Endodermal cell (in vitro differentiated cells): ENCODE data around the gene TSNAX. TPM values are rescaled to one million over a fixed set of nuclear protein-coding genes. Genes with fewer than 3 reads are reported as not detected.

Experiments used
- DNase-seq: peaks from one replicate; pipeline ENCODE4 v3.0.0-alpha.2; 2017
- H3K27ac ChIP-seq: 2 replicates; pipeline ENCODE4 v1.5.1; 2013; ENCODE audit warnings: mild to moderate bottlenecking, low read depth, low read length, moderate library complexity
- H3K27me3 ChIP-seq: 2 replicates; pipeline ENCODE4 v1.6.1; 2013; ENCODE audit warnings: mild to moderate bottlenecking, low read length, moderate library complexity; ENCODE audit not compliant: insufficient read depth, control insufficient read depth, poor library complexity, severe bottlenecking
- H3K36me3 ChIP-seq: 2 replicates; pipeline ENCODE4 v1.7.0; 2013; ENCODE audit warnings: mild to moderate bottlenecking, low read length, moderate library complexity; ENCODE audit not compliant: control insufficient read depth, insufficient read depth
- H3K4me1 ChIP-seq: one replicate; pipeline ENCODE4 v1.7.0; 2013; ENCODE audit warnings: low read length; ENCODE audit not compliant: control insufficient read depth, insufficient read depth
- H3K4me3 ChIP-seq: 2 replicates; pipeline ENCODE4 v1.5.1; 2013; ENCODE audit warnings: mild to moderate bottlenecking, low read length, moderate library complexity
- H3K9ac ChIP-seq: 2 replicates; pipeline ENCODE4 v1.6.1; 2013; ENCODE audit warnings: mild to moderate bottlenecking, low read length, moderate library complexity; ENCODE audit not compliant: poor library complexity, severe bottlenecking; ENCODE audit errors: extremely low read depth
- H3K9me3 ChIP-seq: 2 replicates; pipeline ENCODE4 v1.6.1; 2013; ENCODE audit warnings: mild to moderate bottlenecking, low read length, moderate library complexity; ENCODE audit not compliant: control insufficient read depth
- H3K27ac Mint-ChIP-seq: 2 replicates; pipeline ENCODE4 v1.8.0; 2020; ENCODE audit warnings: mixed read lengths
- H3K27me3 Mint-ChIP-seq: 2 replicates; pipeline ENCODE4 v1.8.0; 2021; ENCODE audit warnings: mild to moderate bottlenecking, mixed read lengths; ENCODE audit not compliant: insufficient read depth
- H3K36me3 Mint-ChIP-seq: 2 replicates; pipeline ENCODE4 v1.8.0; 2020; ENCODE audit warnings: low read depth, mixed read lengths
- H3K4me1 Mint-ChIP-seq: 2 replicates; pipeline ENCODE4 v1.8.0; 2020; ENCODE audit warnings: mixed read lengths
- H3K4me3 Mint-ChIP-seq: 2 replicates; pipeline ENCODE4 v1.8.0; 2020; ENCODE audit warnings: mild to moderate bottlenecking, moderate library complexity, mixed read lengths
- H3K9me3 Mint-ChIP-seq: 2 replicates; pipeline ENCODE4 v1.8.0; 2020; ENCODE audit warnings: mild to moderate bottlenecking, mixed read lengths
- WGBS, 2 experiments: methylation state at CpG; one replicate each; pipeline versions ENCODE4 v1.1.5 to v1.1.7; 2013; ENCODE audit warnings: missing lambda C conversion rate in 2 of 2, mixed read lengths in 1 of 2; ENCODE audit not compliant: insufficient coverage in 1 of 2, insufficient read length in 1 of 2; 5-methylcytosine and 5-hydroxymethylcytosine counted together
- total RNA-seq, 2 donors: library from RNA; stranded (reverse); fragmentation: NEBNext Ultra II Directional in 1 of 2; extraction: Animal tissue kit (Norgen Biotek cat#: 25700) in 1 of 2; gene quantifications; 2 replicates in 1 of 2; 3 replicates in 1 of 2; pipeline ENCODE4 v1.2.1, GENCODE V29; 2021
- TF ChIP-seq, protein P1 (sequence below): fragments of 200-600 bp; sonication (generic); conservative IDR thresholded peaks from 2 replicates; pipeline ENCODE4 v1.5.0; 2021; ENCODE audit warnings: antibody characterized with exemption, mild to moderate bottlenecking

Gene TSNAX
- total RNA-seq, 2 donors from 2014 or later: 38.3 to 45.6 TPM

DNA sequence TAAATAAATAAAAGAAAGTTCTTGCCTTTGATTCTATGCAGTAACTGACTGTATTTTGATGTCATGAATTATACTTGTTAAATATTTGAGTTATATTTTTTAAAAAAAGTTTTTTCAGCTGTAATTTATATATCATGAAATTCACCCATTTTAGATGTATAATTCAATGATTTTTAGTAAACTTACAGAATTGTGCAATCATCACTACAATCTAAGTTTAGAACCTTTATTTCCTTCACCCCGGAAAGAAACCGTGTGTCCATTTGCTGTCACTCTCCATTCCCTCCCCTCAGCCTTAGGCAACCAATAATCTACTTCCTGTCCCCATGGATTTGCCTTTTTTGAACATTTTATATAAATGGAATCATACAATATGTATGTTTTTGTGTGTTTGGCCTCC lies 65.7 kb downstream of the TSNAX start:
- Mint-ChIP-seq H3K27ac (no peak overlapping the region), H3K36me3 (no peaks in the 10 kb centered on the region), H3K9me3 (no peaks in the 10 kb centered on the region), H3K4me1 (peaks cover 13% of the 10 kb centered on the region), H3K4me3 (no peak overlapping the region), H3K27me3 (no peaks in the 10 kb centered on the region)
- Histone ChIP-seq H3K4me1 (no peaks in the 10 kb centered on the region), H3K27me3 (no peaks in the 10 kb centered on the region), H3K4me3 (no peak overlapping the region), H3K27ac (no peak overlapping the region), H3K9ac (no peak overlapping the region), H3K36me3 (no peaks in the 10 kb centered on the region), H3K9me3 (no peaks in the 10 kb centered on the region)
- TF ChIP-seq, protein P1, sequence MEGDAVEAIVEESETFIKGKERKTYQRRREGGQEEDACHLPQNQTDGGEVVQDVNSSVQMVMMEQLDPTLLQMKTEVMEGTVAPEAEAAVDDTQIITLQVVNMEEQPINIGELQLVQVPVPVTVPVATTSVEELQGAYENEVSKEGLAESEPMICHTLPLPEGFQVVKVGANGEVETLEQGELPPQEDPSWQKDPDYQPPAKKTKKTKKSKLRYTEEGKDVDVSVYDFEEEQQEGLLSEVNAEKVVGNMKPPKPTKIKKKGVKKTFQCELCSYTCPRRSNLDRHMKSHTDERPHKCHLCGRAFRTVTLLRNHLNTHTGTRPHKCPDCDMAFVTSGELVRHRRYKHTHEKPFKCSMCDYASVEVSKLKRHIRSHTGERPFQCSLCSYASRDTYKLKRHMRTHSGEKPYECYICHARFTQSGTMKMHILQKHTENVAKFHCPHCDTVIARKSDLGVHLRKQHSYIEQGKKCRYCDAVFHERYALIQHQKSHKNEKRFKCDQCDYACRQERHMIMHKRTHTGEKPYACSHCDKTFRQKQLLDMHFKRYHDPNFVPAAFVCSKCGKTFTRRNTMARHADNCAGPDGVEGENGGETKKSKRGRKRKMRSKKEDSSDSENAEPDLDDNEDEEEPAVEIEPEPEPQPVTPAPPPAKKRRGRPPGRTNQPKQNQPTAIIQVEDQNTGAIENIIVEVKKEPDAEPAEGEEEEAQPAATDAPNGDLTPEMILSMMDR: no peak
- DNase-seq: no peak
- 96 to 100% methylated on average over 2 of the region's 2 CpGs for WGBS, 2 experiments

DNA sequence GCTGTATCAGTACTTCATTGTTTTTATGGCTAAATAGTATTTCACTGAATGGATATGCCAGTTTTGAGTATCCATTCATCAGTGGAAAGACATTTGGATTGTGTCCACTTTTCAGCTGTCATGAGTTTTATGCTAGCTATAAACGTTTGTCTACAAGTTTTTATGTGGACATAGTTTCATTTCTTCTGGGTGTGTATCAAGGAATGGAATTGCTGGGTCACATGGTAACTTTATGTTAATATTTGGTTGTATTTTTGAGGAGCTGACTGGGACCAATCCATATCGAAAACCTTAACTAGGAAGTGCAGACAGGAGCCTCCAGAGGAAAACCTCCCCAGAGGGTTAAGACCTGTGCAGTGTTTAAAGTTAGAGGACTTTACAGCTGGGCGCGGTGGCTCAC lies 66.3 kb downstream of the TSNAX start:
- H3K27ac ChIP-seq: no peak overlapping the region
- H3K9ac ChIP-seq: no peak overlapping the region
- Mint-ChIP-seq H3K4me1 (peaks cover 13% of the 10 kb centered on the region), H3K36me3 (no peaks in the 10 kb centered on the region), H3K27me3 (no peaks in the 10 kb centered on the region), H3K9me3 (no peaks in the 10 kb centered on the region), H3K27ac (no peak overlapping the region), H3K4me3 (no peak overlapping the region)
- TF ChIP-seq, protein P1: no peak
- WGBS, 2 experiments: 81 to 90% methylated on average over 2 to 4 of the region's 4 CpGs
- H3K4me3 ChIP-seq: no peak overlapping the region
- no peak for DNase-seq
- H3K36me3 ChIP-seq: no peaks in the 10 kb centered on the region
- H3K9me3 ChIP-seq: no peaks in the 10 kb centered on the region
- H3K4me1 ChIP-seq: no peaks in the 10 kb centered on the region
- no peaks in the 10 kb centered on the region for H3K27me3 ChIP-seq

DNA sequence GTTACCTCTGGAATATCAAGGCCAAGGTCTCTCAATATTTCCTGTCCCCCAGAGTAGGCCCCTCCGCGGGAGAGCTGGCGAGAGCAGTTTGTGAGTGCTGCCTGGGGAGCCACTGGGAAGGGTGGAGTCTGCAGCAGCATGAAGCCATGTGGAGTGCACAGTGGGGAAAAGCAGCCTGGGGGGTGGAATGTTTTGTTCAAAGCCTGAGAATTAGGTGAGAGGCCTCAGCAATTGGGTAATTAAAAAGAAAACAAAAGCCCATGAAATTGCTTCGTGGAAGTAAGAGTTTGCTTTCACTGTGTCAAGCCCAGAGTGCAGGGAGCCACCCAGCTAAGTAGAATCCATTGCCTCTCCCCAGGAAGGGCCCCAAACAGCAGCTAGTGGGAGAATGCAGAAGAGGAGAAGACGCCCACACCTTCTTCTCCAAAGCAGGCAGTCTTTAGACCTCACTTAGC lies 67.9 kb downstream of the TSNAX start:
- Histone ChIP-seq H3K36me3 (no peaks in the 10 kb centered on the region), H3K4me3 (no peak overlapping the region), H3K9ac (no peak overlapping the region), H3K27ac (no peak overlapping the region), H3K9me3 (no peaks in the 10 kb centered on the region), H3K4me1 (no peaks in the 10 kb centered on the region), H3K27me3 (no peaks in the 10 kb centered on the region)
- WGBS, 2 experiments: 40 to 49% methylated on average over 2 to 5 of the region's 5 CpGs
- Mint-ChIP-seq H3K27ac (peak overlapping the region; percentile 25), H3K36me3 (no peaks in the 10 kb centered on the region), H3K4me3 (no peak overlapping the region), H3K27me3 (no peaks in the 10 kb centered on the region), H3K9me3 (no peaks in the 10 kb centered on the region), H3K4me1 (peaks cover 9% of the 10 kb centered on the region)
- TF ChIP-seq, protein P1: no peak
- peak; percentile 64 for DNase-seq
